Measurements from ENCODE around the gene TMTC2.

GRCh38 chr12:83168751-83169150 is 482.0 kb downstream of the TMTC2 start:
- no peak for TF ChIP-seq ZNF274 (IDR thresholded peaks at IDR 0.05; ENCODE audit: low read depth, low read length)
- TF ChIP-seq YY1 (IDR thresholded peaks at IDR 0.05; ENCODE audit: insufficient read depth, insufficient read length): no peak
